DMS153 (cell line): ENCODE measurements around the gene BUD13.
"Not testable (repeated sequence)": the region's sequence is repeated elsewhere in the genome, so short reads cannot be mapped to it uniquely, and the experiment has no call there.

ENCODE experiments used
- DNase-seq: peaks from one replicate; lab custom pipeline; 2025; lab: John Stamatoyannopoulos, UW

Gene BUD13, protein sequence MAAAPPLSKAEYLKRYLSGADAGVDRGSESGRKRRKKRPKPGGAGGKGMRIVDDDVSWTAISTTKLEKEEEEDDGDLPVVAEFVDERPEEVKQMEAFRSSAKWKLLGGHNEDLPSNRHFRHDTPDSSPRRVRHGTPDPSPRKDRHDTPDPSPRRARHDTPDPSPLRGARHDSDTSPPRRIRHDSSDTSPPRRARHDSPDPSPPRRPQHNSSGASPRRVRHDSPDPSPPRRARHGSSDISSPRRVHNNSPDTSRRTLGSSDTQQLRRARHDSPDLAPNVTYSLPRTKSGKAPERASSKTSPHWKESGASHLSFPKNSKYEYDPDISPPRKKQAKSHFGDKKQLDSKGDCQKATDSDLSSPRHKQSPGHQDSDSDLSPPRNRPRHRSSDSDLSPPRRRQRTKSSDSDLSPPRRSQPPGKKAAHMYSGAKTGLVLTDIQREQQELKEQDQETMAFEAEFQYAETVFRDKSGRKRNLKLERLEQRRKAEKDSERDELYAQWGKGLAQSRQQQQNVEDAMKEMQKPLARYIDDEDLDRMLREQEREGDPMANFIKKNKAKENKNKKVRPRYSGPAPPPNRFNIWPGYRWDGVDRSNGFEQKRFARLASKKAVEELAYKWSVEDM

DNA sequence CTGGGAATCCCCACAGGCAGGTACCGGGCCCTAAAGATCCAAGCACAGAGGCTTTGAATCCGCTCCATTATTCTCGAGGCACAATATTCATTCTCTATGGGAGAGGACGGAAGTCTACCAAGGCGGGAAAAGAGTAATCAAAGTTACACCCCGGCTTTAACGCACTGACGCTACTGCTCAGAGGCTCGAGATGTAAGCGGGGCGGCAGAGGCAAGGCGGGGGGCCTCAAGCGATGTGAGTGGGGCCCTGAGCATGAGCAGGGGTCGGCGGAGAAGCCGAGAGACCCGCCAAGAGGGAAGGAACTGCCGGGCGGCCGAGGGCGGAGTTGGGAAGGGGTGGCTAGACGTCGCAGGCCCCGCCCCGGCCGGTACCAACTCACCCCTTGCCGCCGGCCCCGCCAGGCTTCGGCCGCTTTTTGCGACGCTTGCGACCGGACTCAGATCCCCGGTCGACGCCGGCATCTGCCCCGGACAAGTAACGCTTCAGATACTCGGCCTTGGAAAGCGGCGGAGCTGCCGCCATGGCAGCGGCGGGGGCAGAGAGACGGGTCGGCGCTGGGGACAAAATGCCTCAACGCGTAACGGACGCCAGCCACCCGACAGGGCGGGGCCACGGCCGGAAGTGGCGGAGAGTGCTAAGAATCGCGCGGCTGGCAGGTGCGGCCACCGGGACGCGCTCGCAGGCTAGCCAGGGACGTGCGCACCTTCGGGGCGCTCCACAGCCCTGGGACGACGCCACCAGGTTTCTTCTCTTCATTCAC is at the start of gene BUD13:
Gene BUD13 (minus strand): TSS at position 545 of the 760 bp plus-strand sequence. CDS start 23 bp downstream, at position 522.
- DNase-seq = peak; percentile 74

DNA sequence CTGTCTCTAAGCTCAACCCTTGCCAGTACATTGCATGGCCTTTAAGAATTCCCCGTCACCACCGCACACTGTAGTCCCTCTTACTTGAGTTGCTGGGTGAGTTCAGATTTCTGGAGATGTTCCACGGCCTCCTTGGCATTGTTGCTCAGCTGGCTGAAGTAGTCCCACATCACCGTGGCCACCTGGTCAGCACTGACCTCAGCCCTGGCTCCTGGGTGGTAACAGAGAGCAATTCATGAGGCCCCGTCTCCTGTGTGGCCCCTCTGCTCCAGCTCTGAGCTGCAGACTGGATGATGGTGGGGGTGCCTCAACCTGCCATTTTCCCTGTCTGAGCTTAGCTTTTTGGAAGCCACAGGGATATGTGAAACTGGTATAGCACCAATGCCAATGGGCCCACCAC is 49.8 kb upstream of the BUD13 start:
- DNase-seq = no peak

DNA sequence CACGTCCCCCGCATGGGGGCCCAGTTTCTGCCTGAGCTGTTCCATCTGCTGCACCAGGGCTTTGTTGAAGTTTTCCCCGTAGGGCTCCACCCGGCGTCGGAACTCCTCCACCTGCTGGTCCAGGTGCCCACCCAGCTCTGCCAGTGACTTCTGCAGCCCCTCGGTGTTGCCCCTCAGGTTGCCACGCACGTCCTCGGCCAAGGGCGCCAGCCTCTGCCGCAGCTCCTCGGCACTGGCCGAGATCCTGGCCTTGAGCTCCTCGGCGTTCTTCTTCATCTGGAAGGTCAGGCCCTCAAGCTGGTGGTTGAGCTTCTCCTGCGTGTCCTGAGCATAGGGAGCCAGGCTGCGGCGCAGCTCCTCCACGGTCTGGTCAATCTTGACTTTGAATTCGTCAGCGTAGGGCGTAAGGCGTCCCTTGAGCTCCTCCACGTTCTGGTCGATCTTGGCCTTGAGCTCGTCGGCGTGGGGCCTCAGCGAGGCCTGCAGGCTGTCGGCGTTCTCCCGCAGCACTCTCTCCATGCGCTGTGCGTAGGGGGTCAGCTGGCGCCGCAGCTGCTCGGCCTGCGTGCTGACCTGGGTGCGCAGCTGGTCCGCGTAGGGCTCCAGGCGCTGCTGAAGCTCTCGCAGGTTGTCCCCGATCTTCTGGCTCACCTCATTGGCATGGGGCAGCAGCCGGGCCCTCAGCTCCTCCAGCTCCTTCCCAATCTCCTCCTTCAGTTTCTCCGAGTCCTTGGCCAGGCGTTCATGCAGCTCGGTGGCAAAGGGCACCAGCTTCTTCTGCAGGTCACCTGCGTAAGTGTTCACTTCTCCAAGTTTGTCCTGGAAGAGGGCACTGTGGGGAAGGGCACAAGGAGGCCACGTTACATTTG is 48.5 kb upstream of the BUD13 start:
- no peak for DNase-seq

DNA sequence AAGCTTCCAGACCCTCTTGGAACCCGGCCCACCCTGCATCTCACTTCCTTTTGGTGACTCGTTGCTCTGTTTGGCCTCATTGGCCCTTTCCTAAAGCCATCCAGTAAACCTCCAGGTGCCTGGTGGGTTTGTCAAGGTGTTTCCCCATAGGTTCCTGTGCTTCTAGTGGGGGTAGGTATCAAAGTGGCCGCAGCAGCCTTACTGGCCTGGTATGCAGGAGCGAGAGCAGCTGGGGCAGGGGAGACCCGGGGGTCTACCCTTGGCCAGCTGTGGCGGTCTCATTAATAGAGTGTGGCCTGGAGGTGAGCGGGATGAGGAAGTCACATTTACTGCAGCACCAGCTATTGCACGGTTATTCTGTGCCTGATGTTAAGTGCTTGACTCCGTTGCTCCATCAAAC is 46.3 kb upstream of the BUD13 start:
- no peak for DNase-seq

DNA sequence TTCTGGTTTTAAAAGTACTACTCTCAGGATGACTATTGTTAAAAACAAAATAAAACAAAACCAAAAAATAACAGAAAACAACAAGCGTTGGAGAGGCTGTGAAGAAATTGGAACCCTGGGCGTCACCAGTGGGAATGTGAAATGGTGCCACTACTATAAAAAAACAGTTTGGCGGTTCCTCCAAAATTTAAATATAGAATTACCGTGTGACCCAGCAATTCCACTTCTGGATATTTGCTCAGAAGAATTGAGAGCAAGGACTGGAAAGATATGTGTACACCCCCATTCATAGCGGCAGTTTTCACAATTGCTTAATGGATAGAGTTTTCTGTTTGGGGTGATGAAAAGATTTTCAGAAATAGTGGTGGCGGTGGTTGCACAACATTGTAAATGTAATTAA is 41.7 kb upstream of the BUD13 start:
- DNase-seq = no peak

DNA sequence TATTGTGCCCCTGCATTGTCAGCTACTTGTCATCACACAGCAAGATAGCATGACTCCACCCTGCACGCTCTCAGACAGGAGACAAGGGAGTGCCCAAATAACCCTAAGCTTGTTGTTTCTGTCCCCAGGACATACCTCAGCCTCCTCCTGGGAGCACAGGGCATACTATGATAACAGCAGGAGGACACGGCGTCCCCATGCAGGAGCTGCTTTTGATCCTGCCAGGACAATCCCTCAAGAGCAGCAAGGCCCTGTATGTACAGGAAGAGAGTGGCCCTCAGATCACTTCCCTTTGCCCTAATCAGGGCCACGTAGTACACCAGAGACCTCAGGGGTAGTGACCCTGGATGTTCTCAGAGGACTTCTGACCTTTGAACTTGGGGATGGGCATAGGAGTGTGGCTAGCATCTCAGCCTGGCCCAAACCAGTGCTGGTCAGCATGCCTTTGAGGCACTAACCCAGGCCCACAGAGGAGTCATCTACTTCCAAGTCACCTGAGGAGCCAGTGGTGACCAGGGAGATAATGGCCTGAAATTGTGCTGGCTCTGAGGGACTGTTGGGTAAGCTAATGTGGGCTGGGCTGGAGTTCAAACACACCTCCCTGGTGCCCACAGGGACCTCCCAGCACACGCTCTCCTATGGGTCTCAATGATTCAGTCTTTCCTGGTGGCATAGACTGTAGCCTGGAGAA is 41.1 kb upstream of the BUD13 start:
- DNase-seq = no peak

DNA sequence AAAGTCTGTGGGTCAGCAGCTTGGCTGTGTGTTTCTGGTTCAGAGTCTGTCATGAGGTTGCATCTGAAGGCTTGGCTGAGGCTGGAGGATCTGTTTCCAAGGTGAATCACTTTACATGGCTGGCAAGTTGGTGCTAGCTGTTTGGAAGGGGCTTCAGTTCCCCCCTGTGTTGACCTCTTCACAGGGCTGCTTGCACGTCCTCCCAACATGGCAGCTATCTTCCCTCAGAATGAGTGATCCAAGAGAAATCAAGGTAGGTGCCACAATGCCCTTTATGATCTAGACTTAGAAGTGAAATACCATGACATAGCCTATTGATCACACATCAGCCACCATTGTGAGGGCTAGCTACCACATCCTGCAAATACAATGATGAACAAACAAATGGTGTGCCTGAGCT is 40.4 kb upstream of the BUD13 start:
- DNase-seq = no peak

DNA sequence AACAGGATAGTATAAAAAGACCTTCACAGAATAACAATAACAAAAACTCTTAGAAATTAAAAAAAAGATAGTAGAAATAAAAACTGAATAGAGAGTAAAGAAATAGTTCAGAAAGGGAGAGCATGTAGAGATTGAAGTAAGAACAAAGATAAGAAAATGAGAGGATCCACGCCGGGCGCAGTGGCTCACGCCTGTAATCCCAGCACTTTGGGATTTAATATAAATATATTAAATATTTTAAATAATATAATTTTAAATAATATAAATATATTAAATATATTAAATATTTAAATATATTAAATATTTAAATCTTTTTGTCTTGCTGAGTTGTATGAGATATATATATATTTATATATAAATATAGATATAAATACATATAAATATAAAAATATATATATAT is 39.3 kb upstream of the BUD13 start:
- no peak for DNase-seq

DNA sequence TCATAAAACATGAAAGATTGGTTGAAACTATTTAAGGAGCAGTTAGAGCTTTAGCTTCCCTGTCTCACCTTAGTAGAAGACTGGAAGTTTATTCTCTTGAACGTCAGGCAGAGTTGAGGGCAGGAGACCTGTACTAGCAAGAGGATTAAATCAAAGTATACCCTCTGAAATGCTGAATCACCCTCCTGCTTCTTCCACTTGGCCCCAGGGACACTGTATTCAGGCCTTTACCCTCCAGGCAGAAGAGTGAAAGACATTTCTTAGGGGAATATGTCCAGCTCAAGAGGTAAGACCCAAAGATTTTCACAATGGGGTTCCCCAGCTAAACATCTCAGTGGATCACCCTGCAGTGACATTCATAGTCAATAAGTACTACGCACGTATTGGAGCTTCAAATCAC is 38.4 kb upstream of the BUD13 start:
- DNase-seq = no peak

DNA sequence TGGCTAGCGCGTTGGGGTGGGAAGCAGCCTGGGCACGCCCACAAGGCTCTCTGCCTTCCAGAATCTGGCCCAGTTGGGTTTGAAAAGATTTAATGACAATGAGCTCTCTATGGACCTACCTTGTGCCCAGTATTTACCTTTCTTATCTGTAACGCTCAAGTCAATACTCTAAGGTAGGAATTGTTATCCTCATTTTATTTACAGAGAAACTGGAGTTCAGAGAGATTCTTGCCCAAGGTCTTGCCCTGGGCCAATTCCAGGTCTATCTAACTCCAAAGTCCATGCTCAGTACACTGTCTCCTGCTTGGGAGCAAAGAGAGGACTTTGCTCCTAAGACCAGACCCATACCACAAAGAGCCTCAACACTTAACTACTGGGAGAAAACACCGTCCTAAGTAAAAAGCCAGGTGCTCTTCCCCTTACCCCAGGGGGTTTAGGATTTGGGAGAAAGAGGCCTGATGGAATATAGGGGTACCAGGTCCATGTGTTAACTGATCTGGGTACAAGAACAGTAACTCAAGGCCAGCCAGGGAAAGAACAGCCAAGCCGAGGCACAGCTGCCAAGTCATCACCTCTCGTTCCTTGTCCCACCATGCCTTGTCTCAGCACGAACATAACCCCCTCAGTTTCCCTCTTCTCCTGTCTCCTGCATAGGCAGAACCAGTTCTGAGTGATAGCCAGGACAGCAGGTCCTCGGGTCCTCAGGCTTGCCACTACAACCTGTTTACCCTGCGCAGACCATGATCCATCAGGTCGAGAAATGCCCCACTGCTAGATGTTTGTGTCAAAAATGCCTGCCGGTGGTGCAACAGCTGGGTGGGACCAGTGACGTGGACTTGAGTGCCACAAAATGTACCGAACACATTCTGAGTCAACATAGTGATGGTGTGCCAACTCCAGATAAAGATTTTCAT is 35.7 kb upstream of the BUD13 start:
- DNase-seq = no peak

DNA sequence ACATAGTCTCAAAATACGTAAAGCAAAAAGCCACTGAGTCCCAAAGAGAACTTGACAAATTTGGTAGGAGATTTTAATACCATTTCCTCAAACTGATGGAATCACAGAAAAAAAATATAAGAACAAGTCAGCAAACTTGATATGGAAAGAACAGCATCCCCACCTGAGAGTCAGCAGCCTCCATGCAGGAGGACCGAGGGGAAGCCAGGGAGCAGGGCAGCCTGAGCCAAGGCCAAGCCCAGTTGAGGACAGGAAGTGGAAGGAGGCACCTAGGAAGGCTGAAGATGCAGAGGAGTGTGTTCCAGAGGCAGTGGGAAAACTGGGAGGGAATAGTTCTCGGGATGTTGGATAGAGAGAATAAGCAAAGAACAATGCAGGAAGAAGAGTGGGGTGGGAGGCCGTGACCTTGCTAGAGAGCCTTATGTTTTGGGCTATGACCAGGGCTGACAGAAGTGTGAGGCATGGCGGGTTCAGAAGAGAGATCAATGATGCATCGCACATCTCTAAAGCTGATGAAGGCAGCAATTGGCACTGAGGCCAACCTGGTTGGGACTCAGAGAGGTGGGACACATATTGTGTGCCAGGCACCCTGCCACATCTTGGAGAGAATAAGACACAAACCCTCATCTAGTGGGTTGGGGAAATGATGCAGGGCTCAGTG is 34.9 kb upstream of the BUD13 start:
- no peak for DNase-seq

DNA sequence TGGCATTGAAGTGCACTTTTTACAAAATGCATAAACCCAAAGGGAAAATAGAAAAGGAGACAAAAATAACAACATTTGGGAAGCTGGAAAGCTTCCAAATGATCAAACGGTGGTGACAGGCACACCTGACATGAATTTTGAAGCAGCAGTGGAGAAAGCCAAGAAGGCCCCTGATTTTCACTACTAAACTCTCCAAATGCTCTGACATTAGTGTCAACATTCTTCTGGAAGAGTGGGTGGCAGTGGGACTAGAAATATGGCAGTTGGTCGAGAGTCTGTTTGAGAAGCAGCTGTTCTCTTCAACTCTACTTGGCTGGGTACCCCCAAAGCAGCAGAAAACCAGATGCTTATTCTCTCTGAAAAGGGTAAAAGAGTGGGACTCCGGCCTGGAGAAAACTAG is 31.2 kb upstream of the BUD13 start:
- no peak for DNase-seq

DNA sequence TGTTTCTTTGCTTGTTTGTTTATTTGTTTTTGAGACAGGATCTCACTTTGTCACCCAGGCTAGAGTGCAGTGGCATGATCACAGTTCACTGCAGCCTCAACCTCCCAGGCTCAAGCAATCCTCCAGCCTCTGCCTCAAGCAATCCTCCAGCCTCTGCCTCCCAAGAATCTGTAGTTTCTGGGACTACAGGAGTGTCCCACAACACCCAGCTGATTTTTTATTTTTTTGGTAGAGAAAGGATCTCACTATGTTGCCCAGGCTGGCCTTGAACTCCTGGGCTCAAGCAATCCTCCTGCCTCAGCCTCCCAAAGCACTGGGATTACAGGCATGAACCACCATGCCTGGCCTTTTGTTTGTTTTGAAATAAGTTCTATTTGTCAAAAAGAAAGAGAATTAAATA is 28.9 kb upstream of the BUD13 start:
- DNase-seq = not testable (repeated sequence)

DNA sequence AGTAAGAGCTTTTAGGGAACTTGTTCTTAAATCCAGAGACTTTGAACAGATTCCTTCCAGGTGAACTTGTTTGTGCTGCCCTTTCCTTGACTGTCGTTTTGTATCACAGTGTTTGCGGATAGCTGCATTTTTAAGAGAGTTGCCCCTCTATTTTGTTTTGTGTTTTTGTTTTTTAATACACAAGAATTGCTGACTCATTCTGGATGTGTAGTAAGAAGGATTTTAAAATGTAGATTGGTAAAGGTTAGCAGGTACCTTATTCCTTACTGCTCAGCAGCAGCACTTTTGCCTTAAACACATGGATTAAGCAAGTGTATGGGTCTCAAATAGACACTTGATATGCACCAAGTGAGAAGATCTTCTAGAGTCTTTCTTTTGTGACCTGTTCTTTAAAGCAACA is 27.8 kb upstream of the BUD13 start:
- no peak for DNase-seq

DNA sequence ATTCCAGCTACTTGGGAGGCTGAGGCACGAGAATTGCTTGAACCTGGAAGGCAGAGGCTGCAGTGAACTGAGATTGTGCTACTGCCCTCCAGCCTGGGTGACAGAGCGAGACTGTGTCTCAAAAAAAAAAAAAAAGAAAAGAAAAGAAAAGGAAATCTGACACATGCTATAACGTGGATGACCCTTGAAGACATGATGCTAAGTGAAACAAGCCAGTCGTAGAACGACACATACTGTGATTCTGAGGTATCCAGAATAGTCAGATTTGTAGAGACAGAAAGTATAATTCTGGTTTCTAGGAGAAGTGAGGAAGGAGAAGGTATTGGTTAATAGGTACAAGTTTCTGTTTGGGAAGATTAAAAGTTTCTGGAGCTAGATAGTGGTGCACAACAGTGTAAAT is 25.6 kb upstream of the BUD13 start:
- no peak for DNase-seq

DNA sequence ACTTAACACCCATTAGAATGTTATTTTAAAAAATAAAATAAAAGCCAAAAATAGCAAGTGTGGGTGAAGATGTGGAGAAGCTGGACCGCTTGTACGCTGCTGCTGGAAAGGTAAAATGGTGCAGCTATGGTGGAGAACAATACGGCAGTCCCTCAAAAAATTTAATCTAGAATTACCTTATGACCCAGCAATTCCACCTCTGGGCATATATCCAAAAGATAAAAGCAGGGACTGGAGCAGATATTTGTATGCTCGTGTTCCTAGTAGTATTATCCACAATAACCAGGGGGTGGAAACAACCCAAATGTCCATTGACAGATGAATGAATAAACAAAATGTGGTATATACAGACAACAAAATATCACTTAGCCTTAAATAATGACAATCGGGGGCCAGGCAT is 25.0 kb upstream of the BUD13 start:
- no peak for DNase-seq

DNA sequence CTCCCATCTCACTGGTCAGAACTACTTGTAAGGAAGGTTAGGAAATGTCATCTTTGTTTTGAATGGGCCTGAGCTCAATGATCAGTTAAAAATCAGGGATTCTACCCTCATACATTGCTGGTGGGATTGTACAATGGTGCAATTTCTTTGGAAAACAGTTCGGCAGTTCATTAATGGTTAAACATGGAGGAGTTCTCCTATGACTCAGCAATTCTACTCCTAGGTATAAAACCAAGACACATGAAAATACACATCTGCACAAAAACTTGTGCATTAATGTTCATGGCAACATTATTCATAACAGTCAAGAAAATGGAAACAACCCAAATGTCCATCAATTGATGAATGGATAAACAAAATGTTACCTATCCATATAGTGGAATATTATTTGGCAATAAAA is 23.8 kb upstream of the BUD13 start:
- DNase-seq = no peak

DNA sequence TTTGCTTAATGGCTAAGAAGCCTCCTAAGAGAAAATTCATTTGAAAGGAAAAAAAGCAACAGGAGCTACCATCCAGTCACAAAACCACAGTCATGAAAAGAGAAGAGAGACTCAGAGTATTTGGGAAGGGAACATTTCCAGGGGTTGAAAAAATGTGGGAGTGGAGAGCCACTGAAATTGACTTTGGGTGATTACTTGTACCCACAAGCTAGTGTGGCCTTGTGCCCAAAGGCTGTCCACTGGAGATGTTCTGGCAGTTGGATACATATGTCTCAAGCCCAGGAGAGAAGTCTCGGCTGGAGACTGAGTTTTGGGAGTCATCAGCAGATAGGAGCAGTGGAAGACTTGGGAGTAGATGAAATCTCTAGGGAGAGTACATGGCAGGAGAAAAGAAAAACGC is 22.1 kb upstream of the BUD13 start:
- no peak for DNase-seq

DNA sequence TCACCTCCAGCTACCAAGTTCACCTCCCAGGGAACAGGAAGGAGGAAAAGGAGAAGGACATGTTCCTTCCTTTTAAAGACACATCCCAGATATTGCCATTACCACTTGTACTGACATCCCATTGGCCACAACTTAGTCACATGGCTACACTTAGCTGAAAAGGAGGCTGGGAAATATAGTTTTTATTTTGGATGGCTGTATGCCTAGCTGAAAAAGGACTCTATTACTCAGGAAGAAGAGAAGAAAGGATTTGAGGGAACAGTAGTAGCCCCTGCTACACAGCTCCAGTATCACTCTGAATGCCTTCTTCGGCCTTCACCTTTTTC is 20.9 kb upstream of the BUD13 start:
- no peak for DNase-seq
